K562 (cell line): Measurements from ENCODE around the gene COL4A2. TPM values are rescaled to one million over a fixed set of nuclear protein-coding genes. Genes with fewer than 3 reads are reported as not detected.

Source experiments
- HDAC3 ChIP-seq: fragments of 450-650 bp; IDR thresholded peaks from 2 replicates; pipeline ENCODE4 v1.6.1; 2018; ENCODE audit warnings: borderline replicate concordance, mild to moderate bottlenecking, moderate library complexity; ENCODE audit not compliant: partially characterized antibody
- KAT2B ChIP-seq: IDR thresholded peaks from one replicate; pipeline ENCODE4 v1.6.1; 2012; ENCODE audit warnings: low read depth, mild to moderate bottlenecking, control low read depth, inconsistent platforms, low read length, moderate library complexity
- NR4A1 ChIP-seq, 2 experiments: fragments of 250-450 bp in 1 of 2; fragments of 450-650 bp in 1 of 2; sonication (Bioruptor Pico) in 1 of 2; IDR thresholded peaks; 2 replicates each; pipeline versions ENCODE4 v1.4.0 to v1.6.1; 2016 to 2020; ENCODE audit warnings: mild to moderate bottlenecking in 2 of 2, missing compliant biosample characterization in 1 of 2, missing genetic modification characterization in 1 of 2, moderate library complexity in 1 of 2
- TBP ChIP-seq: optimal IDR thresholded peaks from 2 replicates; pipeline ENCODE3; 2011; ENCODE audit warnings: low read depth, low read length, improper control_type of control experiment
- TCF3 ChIP-seq: sonication (generic); formaldehyde crosslinking; IDR thresholded peaks from 2 replicates; pipeline ENCODE4 v1.4.0; 2020; ENCODE audit warnings: mild to moderate bottlenecking, missing genetic modification reagents
- TCF7 ChIP-seq: sonication (generic); IDR thresholded peaks from 2 replicates; pipeline ENCODE4 v1.6.1; 2016; ENCODE audit warnings: antibody characterized with exemption, borderline replicate concordance
- ZNF174 ChIP-seq: fragments of 250-450 bp; sonication (Bioruptor Pico); IDR thresholded peaks from 2 replicates; pipeline ENCODE4 v1.4.0; 2020; ENCODE audit warnings: mild to moderate bottlenecking
- polyA plus RNA-seq, 8 experiments: library from polyadenylated mRNA; depleted of rRNA in 4 of 8; stranded (reverse) in 5 of 8; unstranded in 3 of 8; fragments of >200 nt; fragmentation: Nextera tagmentation in 2 of 8; fragmentation: Illumina TruSeq in 1 of 8; extraction: Ambion mirVana in 2 of 8; extraction: Trizol in 1 of 8; gene quantifications; 2 replicates each; pipeline versions ENCODE4 v1.2.1 to v1.2.3, GENCODE V29; 2011 to 2014; ENCODE audit warnings: inconsistent platforms in 1 of 8, missing spikeins in 1 of 8
- total RNA-seq, 7 experiments: library from RNA; depleted of rRNA in 6 of 7; stranded (reverse); fragments of >200 nt in 6 of 7; fragmentation: Illumina TruSeq in 2 of 7; extraction: Trizol in 2 of 7; gene quantifications; 2 replicates each; pipeline versions ENCODE4 v1.2.1 to v1.2.3, GENCODE V29; 2011 to 2021; ENCODE audit warnings: low replicate concordance in 1 of 7
- TF ChIP-seq, protein P1 (sequence below): IDR thresholded peaks from 3 replicates; pipeline ENCODE4 v1.6.1; 2011; ENCODE audit warnings: borderline replicate concordance, mild to moderate bottlenecking, moderate library complexity; ENCODE audit not compliant: insufficient read length; ENCODE audit errors: extremely low read depth
- TF ChIP-seq, protein P2 (sequence below): conservative IDR thresholded peaks from 2 replicates; pipeline ENCODE4 v1.6.1; 2011; ENCODE audit warnings: low read depth, mild to moderate bottlenecking, low read length; ENCODE audit not compliant: control insufficient read depth
- TF ChIP-seq, protein P3 (sequence below): fragments of 450-650 bp; formaldehyde crosslinking; IDR thresholded peaks from 2 replicates; pipeline ENCODE4 v1.4.0; 2020; ENCODE audit warnings: mild to moderate bottlenecking, moderate library complexity

COL4A2 gene
- total and polyA plus RNA-seq, 9 of the 15 experiments (the other 6 are each of a cell fraction or from before 2014, with no cell fraction given) = 0.13 to 15.2 (median 8.1) TPM

DNA sequence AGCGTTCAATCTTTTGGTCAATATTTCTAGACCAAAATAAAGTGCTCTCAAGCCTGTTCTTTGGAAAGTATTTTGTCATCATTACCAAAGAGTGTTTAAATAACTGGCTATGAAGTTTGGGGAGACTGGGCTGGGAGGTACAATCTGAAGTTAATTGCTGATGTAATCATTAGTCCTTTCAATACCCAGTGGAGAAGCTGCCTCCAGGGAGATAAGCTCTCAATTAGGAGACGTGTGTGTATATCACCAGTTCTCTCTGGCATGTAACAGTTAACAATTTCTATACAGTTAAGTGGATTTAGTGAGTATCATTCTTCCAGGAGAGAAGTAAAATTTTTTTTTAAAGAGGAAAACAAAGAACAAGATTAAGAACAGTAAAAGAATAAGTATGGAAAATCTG is 1.5 kb upstream of the COL4A2 start (continued):
- TF ChIP-seq, protein P1, sequence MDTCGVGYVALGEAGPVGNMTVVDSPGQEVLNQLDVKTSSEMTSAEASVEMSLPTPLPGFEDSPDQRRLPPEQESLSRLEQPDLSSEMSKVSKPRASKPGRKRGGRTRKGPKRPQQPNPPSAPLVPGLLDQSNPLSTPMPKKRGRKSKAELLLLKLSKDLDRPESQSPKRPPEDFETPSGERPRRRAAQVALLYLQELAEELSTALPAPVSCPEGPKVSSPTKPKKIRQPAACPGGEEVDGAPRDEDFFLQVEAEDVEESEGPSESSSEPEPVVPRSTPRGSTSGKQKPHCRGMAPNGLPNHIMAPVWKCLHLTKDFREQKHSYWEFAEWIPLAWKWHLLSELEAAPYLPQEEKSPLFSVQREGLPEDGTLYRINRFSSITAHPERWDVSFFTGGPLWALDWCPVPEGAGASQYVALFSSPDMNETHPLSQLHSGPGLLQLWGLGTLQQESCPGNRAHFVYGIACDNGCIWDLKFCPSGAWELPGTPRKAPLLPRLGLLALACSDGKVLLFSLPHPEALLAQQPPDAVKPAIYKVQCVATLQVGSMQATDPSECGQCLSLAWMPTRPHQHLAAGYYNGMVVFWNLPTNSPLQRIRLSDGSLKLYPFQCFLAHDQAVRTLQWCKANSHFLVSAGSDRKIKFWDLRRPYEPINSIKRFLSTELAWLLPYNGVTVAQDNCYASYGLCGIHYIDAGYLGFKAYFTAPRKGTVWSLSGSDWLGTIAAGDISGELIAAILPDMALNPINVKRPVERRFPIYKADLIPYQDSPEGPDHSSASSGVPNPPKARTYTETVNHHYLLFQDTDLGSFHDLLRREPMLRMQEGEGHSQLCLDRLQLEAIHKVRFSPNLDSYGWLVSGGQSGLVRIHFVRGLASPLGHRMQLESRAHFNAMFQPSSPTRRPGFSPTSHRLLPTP = no peak
- TF ChIP-seq NR4A1 (CRISPR knock-in tag; IDR thresholded peaks at IDR 0.05) (no peak), NR4A1 (tag; IDR thresholded peaks at IDR 0.05) (no peak), KAT2B (no peak), ZNF174 (CRISPR knock-in tag) (no peak), TCF7 (no peak), TCF3 (CRISPR knock-in tag) (no peak), HDAC3 (no peak), TBP (no peak)
- TF ChIP-seq, protein P2, sequence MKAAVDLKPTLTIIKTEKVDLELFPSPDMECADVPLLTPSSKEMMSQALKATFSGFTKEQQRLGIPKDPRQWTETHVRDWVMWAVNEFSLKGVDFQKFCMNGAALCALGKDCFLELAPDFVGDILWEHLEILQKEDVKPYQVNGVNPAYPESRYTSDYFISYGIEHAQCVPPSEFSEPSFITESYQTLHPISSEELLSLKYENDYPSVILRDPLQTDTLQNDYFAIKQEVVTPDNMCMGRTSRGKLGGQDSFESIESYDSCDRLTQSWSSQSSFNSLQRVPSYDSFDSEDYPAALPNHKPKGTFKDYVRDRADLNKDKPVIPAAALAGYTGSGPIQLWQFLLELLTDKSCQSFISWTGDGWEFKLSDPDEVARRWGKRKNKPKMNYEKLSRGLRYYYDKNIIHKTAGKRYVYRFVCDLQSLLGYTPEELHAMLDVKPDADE = no peak
- TF ChIP-seq, protein P3, sequence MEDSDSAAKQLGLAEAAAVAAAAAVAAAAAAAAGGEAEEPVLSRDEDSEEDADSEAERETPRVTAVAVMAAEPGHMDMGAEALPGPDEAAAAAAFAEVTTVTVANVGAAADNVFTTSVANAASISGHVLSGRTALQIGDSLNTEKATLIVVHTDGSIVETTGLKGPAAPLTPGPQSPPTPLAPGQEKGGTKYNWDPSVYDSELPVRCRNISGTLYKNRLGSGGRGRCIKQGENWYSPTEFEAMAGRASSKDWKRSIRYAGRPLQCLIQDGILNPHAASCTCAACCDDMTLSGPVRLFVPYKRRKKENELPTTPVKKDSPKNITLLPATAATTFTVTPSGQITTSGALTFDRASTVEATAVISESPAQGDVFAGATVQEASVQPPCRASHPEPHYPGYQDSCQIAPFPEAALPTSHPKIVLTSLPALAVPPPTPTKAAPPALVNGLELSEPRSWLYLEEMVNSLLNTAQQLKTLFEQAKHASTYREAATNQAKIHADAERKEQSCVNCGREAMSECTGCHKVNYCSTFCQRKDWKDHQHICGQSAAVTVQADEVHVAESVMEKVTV (CRISPR knock-in tag) = no peak
- TF ChIP-seq, all 486 proteins: peak for 0
